Keratinocyte (primary cell): ENCODE results near the gene PLSCR3. TPM values are rescaled to one million over a fixed set of nuclear protein-coding genes. Genes with fewer than 3 reads are reported as not detected.

Experiments
- DNase-seq: peaks from one replicate; pipeline ENCODE4 v3.0.0-alpha.2; 2011; ENCODE audit warnings: low read depth, missing footprints, low spot score
- FAIRE-seq: peaks from 2 replicates; lab custom pipeline; 2011; peaks lifted over from hg19 to GRCh38; lab: Jason Lieb, UNC
- H2AFZ ChIP-seq: 2 replicates; pipeline ENCODE4 v1.6.0; 2012; ENCODE audit warnings: low read length, control low read depth, inconsistent platforms; ENCODE audit not compliant: control insufficient read depth
- H3K27ac ChIP-seq: 2 replicates; pipeline ENCODE4 v1.5.1; 2011; ENCODE audit warnings: low read length; ENCODE audit not compliant: control insufficient read depth, insufficient read depth
- H3K27me3 ChIP-seq: 3 replicates; pipeline ENCODE4 v1.6.0; 2011; ENCODE audit warnings: low read length; ENCODE audit not compliant: control insufficient read depth, insufficient read depth; ENCODE audit errors: extremely low read depth
- H3K36me3 ChIP-seq, 2 experiments: 2 replicates in 1 of 2; 3 replicates in 1 of 2; pipeline ENCODE4 v1.5.1; 2011; ENCODE audit warnings: low read length in 2 of 2, mild to moderate bottlenecking in 1 of 2; ENCODE audit not compliant: control insufficient read depth in 2 of 2, insufficient read depth in 2 of 2; ENCODE audit errors: extremely low read depth in 1 of 2
- H3K4me1 ChIP-seq: 3 replicates; pipeline ENCODE4 v1.5.1; 2011; ENCODE audit warnings: low read length; ENCODE audit not compliant: control insufficient read depth, insufficient read depth; ENCODE audit errors: extremely low read depth
- H3K4me2 ChIP-seq: 3 replicates; pipeline ENCODE4 v1.6.0; 2011; ENCODE audit warnings: low read depth, low read length; ENCODE audit not compliant: control insufficient read depth, insufficient read depth; ENCODE audit errors: extremely low read depth
- H3K4me3 ChIP-seq, 3 experiments: fragments of 200-600 bp in 1 of 3; sonication (generic) in 1 of 3; 2 replicates in 2 of 3; 3 replicates in 1 of 3; pipeline ENCODE4 v1.5.1; 2011 to 2016; ENCODE audit warnings: low read length in 3 of 3, mild to moderate bottlenecking in 3 of 3, control low read depth in 2 of 3, inconsistent platforms in 1 of 3, low read depth in 1 of 3, mixed read lengths in 1 of 3, mixed run types in 1 of 3, moderate library complexity in 1 of 3; ENCODE audit not compliant: control insufficient read depth in 2 of 3, insufficient read depth in 2 of 3; ENCODE audit errors: extremely low read depth in 1 of 3
- H3K79me2 ChIP-seq: 2 replicates; pipeline ENCODE4 v1.6.0; 2012; ENCODE audit warnings: low read length; ENCODE audit not compliant: control insufficient read depth, insufficient read depth
- H3K9ac ChIP-seq: 3 replicates; pipeline ENCODE4 v1.6.0; 2011; ENCODE audit warnings: low read length; ENCODE audit not compliant: control insufficient read depth, insufficient read depth; ENCODE audit errors: extremely low read depth
- H3K9me1 ChIP-seq: 3 replicates; pipeline ENCODE4 v1.6.0; 2011; ENCODE audit warnings: low read length; ENCODE audit not compliant: control insufficient read depth, insufficient read depth; ENCODE audit errors: extremely low read depth
- H3K9me3 ChIP-seq: 2 replicates; pipeline ENCODE4 v1.5.1; 2012; ENCODE audit warnings: low read depth, low read length; ENCODE audit not compliant: control insufficient read depth
- H4K20me1 ChIP-seq: 3 replicates; pipeline ENCODE4 v1.6.0; 2011; ENCODE audit warnings: low read length; ENCODE audit not compliant: control insufficient read depth, insufficient read depth; ENCODE audit errors: extremely low read depth
- CTCF ChIP-seq, 3 experiments: IDR thresholded peaks in 1 of 3; conservative IDR thresholded peaks in 1 of 3; optimal IDR thresholded peaks in 1 of 3; 2 replicates in 2 of 3; 3 replicates in 1 of 3; pipeline versions ENCODE3 to v1.5.1; 2011; ENCODE audit warnings: low read length in 3 of 3, mild to moderate bottlenecking in 3 of 3, moderate library complexity in 2 of 3, control low read depth in 1 of 3, inconsistent platforms in 1 of 3; ENCODE audit not compliant: insufficient read depth in 2 of 3; ENCODE audit errors: extremely low read depth in 1 of 3
- EZH2 ChIP-seq: IDR thresholded peaks from one replicate; pipeline ENCODE4 v1.6.1; 2012; ENCODE audit warnings: inconsistent platforms, mild to moderate bottlenecking, low read length, moderate library complexity
- dilution Hi-C: fragments of 300-500 bp; cut with MboI; formaldehyde crosslinking; loops from one replicate; pipeline ENCODE4 v1.7.0; 2020; ENCODE audit warnings: low sequenced_read_pairs; ENCODE audit not compliant: extremely low pct_ligation_motif_present
- polyA plus RNA-seq, 5 experiments: library from polyadenylated mRNA; depleted of rRNA in 3 of 5; stranded (reverse) in 3 of 5; stranded (forward) in 1 of 5; unstranded in 1 of 5; fragments of >200 nt; gene quantifications; 1 replicate in 1 of 5; 2 replicates in 3 of 5; 3 replicates in 1 of 5; pipeline versions ENCODE4 v1.2.1 to v1.2.3, GENCODE V29; 2011 to 2012; ENCODE audit warnings: missing spikeins in 2 of 5, low read depth in 1 of 5, low replicate concordance in 1 of 5

PLSCR3 gene
- polyA plus RNA-seq, 1 donor (not counting 4 experiments of a cell fraction or from before 2014, with no cell fraction given), result 30.5 TPM

GRCh38 chr17:7341842-7342241, 52.5 kb downstream of the PLSCR3 start:
- DNase-seq, result no peak
- no peaks in the 10 kb centered on the region for H3K4me1 ChIP-seq
- H3K27me3 ChIP-seq, result peaks cover 18% of the 10 kb centered on the region
- no peaks in the 10 kb centered on the region for H3K9me3 ChIP-seq
- dilution Hi-C loops, result no loop called here
- no peak overlapping the region for H2AFZ ChIP-seq
- no peaks in the 10 kb centered on the region for H3K9me1 ChIP-seq
- no peaks in the 10 kb centered on the region for H3K36me3 ChIP-seq
- H3K27ac ChIP-seq, result no peak overlapping the region
- H3K79me2 ChIP-seq, result no peaks in the 10 kb centered on the region
- no peak for FAIRE-seq
- H3K4me2 ChIP-seq, result no peak overlapping the region
- H4K20me1 ChIP-seq, result no peaks in the 10 kb centered on the region
- H3K9ac ChIP-seq, result no peak overlapping the region
- no peak for TF ChIP-seq EZH2
- TF ChIP-seq CTCF (optimal IDR thresholded peaks at IDR 0.05 in 1 of 3, IDR thresholded peaks at IDR 0.05 in 1 of 3, conservative IDR thresholded peaks at IDR 0.05 in 1 of 3; ENCODE audit: extremely low read depth in 1 of 3, insufficient read depth in 2 of 3, low read length in 3 of 3), result no peak
- no peak overlapping the region for H3K4me3 ChIP-seq

DNA sequence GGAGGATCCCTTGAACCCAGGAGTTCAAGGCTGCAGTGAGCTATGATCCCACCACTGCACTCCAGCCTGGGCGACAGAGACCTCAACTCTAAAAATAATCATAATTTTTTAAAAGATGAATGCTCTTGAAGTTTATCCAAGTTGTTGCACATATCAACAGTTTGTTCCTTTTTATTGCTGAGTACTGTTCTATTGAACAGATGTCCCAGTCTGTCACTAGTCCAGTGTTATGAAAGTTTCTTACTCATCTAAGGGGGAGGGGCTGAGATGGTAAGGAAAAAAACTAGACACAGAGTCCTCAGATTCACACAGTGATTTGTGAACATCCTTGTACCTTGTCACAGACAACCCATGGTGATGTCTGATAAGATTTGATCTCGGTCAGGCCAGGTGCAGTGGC, 54.1 kb downstream of the PLSCR3 start:
- Histone ChIP-seq H3K4me1 (no peaks in the 10 kb centered on the region), H3K9me1 (no peaks in the 10 kb centered on the region), H3K9ac (no peak overlapping the region), H3K27ac (no peak overlapping the region), H3K79me2 (no peaks in the 10 kb centered on the region), H2AFZ (no peak overlapping the region), H3K4me2 (no peak overlapping the region), H3K4me3 (no peak overlapping the region), H3K9me3 (no peaks in the 10 kb centered on the region), H3K36me3 (no peaks in the 10 kb centered on the region), H3K27me3 (peaks cover 18% of the 10 kb centered on the region), H4K20me1 (no peaks in the 10 kb centered on the region)
- DNase-seq, result no peak
- no peak for FAIRE-seq
- TF ChIP-seq CTCF (optimal IDR thresholded peaks at IDR 0.05 in 1 of 3, IDR thresholded peaks at IDR 0.05 in 1 of 3, conservative IDR thresholded peaks at IDR 0.05 in 1 of 3; ENCODE audit: extremely low read depth in 1 of 3, insufficient read depth in 2 of 3, low read length in 3 of 3) (no peak), EZH2 (no peak)
- dilution Hi-C loops, result no loop called here

Other genes with a start within 250 kb of the PLSCR3 start
- 0.12 to 0.22 TPM (median 0.18 TPM) in 3 replicates for gene ASGR1, start 215.2 kb downstream of the PLSCR3 start, polyA plus RNA-seq
- gene DLG4, start 174.7 kb downstream of the PLSCR3 start, polyA plus RNA-seq, result 4.5 to 7.2 TPM (median 5.5 TPM) in 3 replicates
- 300 to 633 TPM (median 301 TPM) in 3 replicates for gene ACADVL, start 174.6 kb downstream of the PLSCR3 start, polyA plus RNA-seq
- 3.7 to 6.3 TPM (median 4.7 TPM) in 3 replicates for gene DVL2, start 160.0 kb downstream of the PLSCR3 start, polyA plus RNA-seq
- 52.8 to 61.6 TPM (median 55.3 TPM) in 3 replicates for gene PHF23, start 155.1 kb downstream of the PLSCR3 start, polyA plus RNA-seq
- 271 to 416 TPM (median 391 TPM) in 3 replicates for gene GABARAP, start 152.1 kb downstream of the PLSCR3 start, polyA plus RNA-seq
- gene CTDNEP1, start 142.8 kb downstream of the PLSCR3 start, polyA plus RNA-seq, result 60.8 to 143 TPM (median 66.2 TPM) in 3 replicates
- gene ELP5, start 142.3 kb downstream of the PLSCR3 start, polyA plus RNA-seq, result 19.4 to 24.9 TPM (median 21.4 TPM) in 3 replicates
- 6.3 to 9.0 TPM (median 6.8 TPM) in 3 replicates for gene CLDN7, start 132.0 kb downstream of the PLSCR3 start, polyA plus RNA-seq
- gene SLC2A4, start 112.8 kb downstream of the PLSCR3 start, polyA plus RNA-seq, result 0.05 TPM in 1 of 3 replicates, not detected in the others
- 0.01 to 0.05 TPM (median 0.05 TPM) in 3 replicates for gene YBX2, start 99.9 kb downstream of the PLSCR3 start, polyA plus RNA-seq
- gene EIF5A, start 86.9 kb downstream of the PLSCR3 start, polyA plus RNA-seq, result 769 to 1,493 TPM (median 948 TPM) in 3 replicates
- gene GPS2, start 79.2 kb downstream of the PLSCR3 start, polyA plus RNA-seq, result 20.7 to 54.1 TPM (median 24.7 TPM) in 3 replicates
- gene NEURL4, start 65.2 kb downstream of the PLSCR3 start, polyA plus RNA-seq, result 11.3 to 18.9 TPM (median 13.5 TPM) in 3 replicates
- 0.33 to 3.1 TPM (median 1.7 TPM) in 3 replicates for gene ACAP1, start 58.0 kb downstream of the PLSCR3 start, polyA plus RNA-seq
- 17.5 to 33.7 TPM (median 18.5 TPM) in 3 replicates for gene KCTD11, start 42.4 kb downstream of the PLSCR3 start, polyA plus RNA-seq
- gene TMEM95, start 39.4 kb downstream of the PLSCR3 start, polyA plus RNA-seq, result not detected in 3 replicates
- 10.6 to 15.8 TPM (median 12.1 TPM) in 3 replicates for gene TNK1, start 13.4 kb downstream of the PLSCR3 start, polyA plus RNA-seq
- 68.1 to 131 TPM (median 90.1 TPM) in 3 replicates for gene TMEM256, start 9.6 kb upstream of the PLSCR3 start, polyA plus RNA-seq
- gene NLGN2, start 13.3 kb upstream of the PLSCR3 start, polyA plus RNA-seq, result 2.5 to 4.9 TPM (median 4.8 TPM) in 3 replicates
- gene SPEM1, start 25.8 kb upstream of the PLSCR3 start, polyA plus RNA-seq, result not detected in 3 replicates
- not detected in 3 replicates for gene SPEM2, start 31.1 kb upstream of the PLSCR3 start, polyA plus RNA-seq
- not detected in 3 replicates for gene SPEM3, start 34.3 kb upstream of the PLSCR3 start, polyA plus RNA-seq
- 6.8 to 10.0 TPM (median 9.1 TPM) in 3 replicates for gene TMEM102, start 40.9 kb upstream of the PLSCR3 start, polyA plus RNA-seq
- gene FGF11, start 45.0 kb upstream of the PLSCR3 start, polyA plus RNA-seq, result 27.4 to 46.9 TPM (median 30.4 TPM) in 3 replicates
- gene CHRNB1, start 50.5 kb upstream of the PLSCR3 start, polyA plus RNA-seq, result 13.1 to 51.3 TPM (median 22.0 TPM) in 3 replicates
- 20.9 to 23.9 TPM (median 21.8 TPM) in 3 replicates for gene ZBTB4, start 85.1 kb upstream of the PLSCR3 start, polyA plus RNA-seq
- gene SLC35G6, start 86.9 kb upstream of the PLSCR3 start, polyA plus RNA-seq, result not detected in 3 replicates
- gene POLR2A, start 89.8 kb upstream of the PLSCR3 start, polyA plus RNA-seq, result 8.3 to 24.3 TPM (median 17.5 TPM) in 3 replicates
- 0.39 to 1.5 TPM (median 1.0 TPM) in 3 replicates for gene TNFSF12, start 154.5 kb upstream of the PLSCR3 start, polyA plus RNA-seq
- 2.4 to 5.7 TPM (median 3.9 TPM) in 3 replicates for gene TNFSF13, start 164.2 kb upstream of the PLSCR3 start, polyA plus RNA-seq
- 98.9 to 110 TPM (median 99.1 TPM) in 3 replicates for gene SENP3, start 167.4 kb upstream of the PLSCR3 start, polyA plus RNA-seq
- gene CD68, start 185.1 kb upstream of the PLSCR3 start, polyA plus RNA-seq, result 12.2 to 26.6 TPM (median 14.0 TPM) in 3 replicates
- gene MPDU1, start 189.3 kb upstream of the PLSCR3 start, polyA plus RNA-seq, result 57.8 to 71.5 TPM (median 63.0 TPM) in 3 replicates
- 85.7 to 111 TPM (median 86.2 TPM) in 3 replicates for gene SOX15, start 195.6 kb upstream of the PLSCR3 start, polyA plus RNA-seq
- 30.6 to 44.3 TPM (median 32.2 TPM) in 3 replicates for gene FXR2, start 220.4 kb upstream of the PLSCR3 start, polyA plus RNA-seq
- gene SAT2, start 233.3 kb upstream of the PLSCR3 start, polyA plus RNA-seq, result 23.5 to 26.9 TPM (median 25.8 TPM) in 3 replicates
- gene SHBG, start 235.6 kb upstream of the PLSCR3 start, polyA plus RNA-seq, result 0.14 to 0.44 TPM (median 0.23 TPM) in 3 replicates